HEK293 (cell line): Measurements from ENCODE around the gene MADCAM1.

ENCODE experiments used
- GFI1B ChIP-seq: fragments of 450-650 bp; formaldehyde crosslinking; IDR thresholded peaks from 2 replicates; pipeline ENCODE4 v1.5.1; 2016; ENCODE audit warnings: missing biosample characterization, missing genetic modification characterization
- GLI2 ChIP-seq: fragments of 450-650 bp; formaldehyde crosslinking; IDR thresholded peaks from 2 replicates; pipeline ENCODE4; 2017; ENCODE audit warnings: missing biosample characterization, missing genetic modification characterization, low read depth, borderline replicate concordance
- GLI4 ChIP-seq: fragments of 450-650 bp; formaldehyde crosslinking; IDR thresholded peaks from 2 replicates; pipeline ENCODE4 v1.5.1; 2016; ENCODE audit warnings: missing biosample characterization, missing genetic modification characterization
- IKZF3 ChIP-seq: fragments of 450-650 bp; IDR thresholded peaks from 2 replicates; pipeline ENCODE4 v1.5.0; 2018; ENCODE audit warnings: missing biosample characterization, mild to moderate bottlenecking, missing genetic modification characterization, moderate library complexity
- INSM2 ChIP-seq: fragments of 450-650 bp; formaldehyde crosslinking; IDR thresholded peaks from 2 replicates; pipeline ENCODE4 v1.5.1; 2016; ENCODE audit warnings: missing biosample characterization, missing genetic modification characterization
- KLF1 ChIP-seq: fragments of 450-650 bp; formaldehyde crosslinking; IDR thresholded peaks from 2 replicates; pipeline ENCODE4 v1.5.1; 2016; ENCODE audit warnings: missing biosample characterization, missing genetic modification characterization
- KLF10 ChIP-seq: fragments of 450-650 bp; IDR thresholded peaks from 2 replicates; pipeline ENCODE4 v1.5.1; 2018; ENCODE audit warnings: missing biosample characterization, mild to moderate bottlenecking, missing genetic modification characterization
- KLF8 ChIP-seq: fragments of 450-650 bp; formaldehyde crosslinking; IDR thresholded peaks from 2 replicates; pipeline ENCODE4 v1.5.1; 2016; ENCODE audit warnings: missing biosample characterization, missing genetic modification characterization
- MYNN ChIP-seq: fragments of 450-650 bp; formaldehyde crosslinking; IDR thresholded peaks from 2 replicates; pipeline ENCODE4 v1.5.1; 2016; ENCODE audit warnings: missing biosample characterization, missing genetic modification characterization, borderline replicate concordance
- REPIN1 ChIP-seq: fragments of 450-650 bp; formaldehyde crosslinking; IDR thresholded peaks from 2 replicates; pipeline ENCODE4 v1.5.1; 2017; ENCODE audit warnings: missing biosample characterization, missing genetic modification characterization, low read depth
- ZBTB11 ChIP-seq: fragments of 450-650 bp; formaldehyde crosslinking; conservative IDR thresholded peaks from 2 replicates; pipeline ENCODE4 v1.5.1; 2016; ENCODE audit warnings: low read depth, missing biosample characterization, missing genetic modification characterization
- ZFHX2 ChIP-seq: fragments of 450-650 bp; formaldehyde crosslinking; conservative IDR thresholded peaks from 2 replicates; pipeline ENCODE4 v1.5.1; 2016; ENCODE audit warnings: missing biosample characterization, missing genetic modification characterization
- ZIC2 ChIP-seq: fragments of 450-650 bp; formaldehyde crosslinking; IDR thresholded peaks from 2 replicates; pipeline ENCODE4 v1.5.1; 2016; ENCODE audit warnings: missing biosample characterization, missing genetic modification characterization
- ZNF132 ChIP-seq: fragments of 450-650 bp; formaldehyde crosslinking; IDR thresholded peaks from 2 replicates; pipeline ENCODE4 v1.5.1; 2017; ENCODE audit warnings: missing biosample characterization, missing genetic modification characterization, borderline replicate concordance
- ZNF169 ChIP-seq: fragments of 450-650 bp; formaldehyde crosslinking; IDR thresholded peaks from 2 replicates; pipeline ENCODE4 v1.5.1; 2016; ENCODE audit warnings: missing biosample characterization, missing genetic modification characterization
- ZNF184 ChIP-seq: fragments of 450-650 bp; IDR thresholded peaks from 2 replicates; pipeline ENCODE4 v1.5.1; 2018; ENCODE audit warnings: missing biosample characterization, mild to moderate bottlenecking, missing genetic modification characterization
- ZNF19 ChIP-seq: fragments of 450-650 bp; formaldehyde crosslinking; IDR thresholded peaks from 2 replicates; pipeline ENCODE4; 2016; ENCODE audit warnings: missing biosample characterization, missing genetic modification characterization, low read depth
- ZNF23 ChIP-seq: fragments of 450-650 bp; formaldehyde crosslinking; IDR thresholded peaks from 2 replicates; pipeline ENCODE4 v1.5.1; 2016; ENCODE audit warnings: missing biosample characterization, missing genetic modification characterization, borderline replicate concordance
- ZNF354C ChIP-seq: fragments of 450-650 bp; formaldehyde crosslinking; IDR thresholded peaks from 2 replicates; pipeline ENCODE4 v1.5.1; 2016; ENCODE audit warnings: missing biosample characterization, missing genetic modification characterization, low read depth, borderline replicate concordance
- ZNF391 ChIP-seq: fragments of 450-650 bp; formaldehyde crosslinking; IDR thresholded peaks from 2 replicates; pipeline ENCODE4 v1.5.1; 2016; ENCODE audit warnings: low read depth, missing biosample characterization, missing genetic modification characterization, borderline replicate concordance
- ZNF521 ChIP-seq: fragments of 450-650 bp; formaldehyde crosslinking; IDR thresholded peaks from 2 replicates; pipeline ENCODE4 v1.5.1; 2017; ENCODE audit warnings: missing biosample characterization, mild to moderate bottlenecking, missing genetic modification characterization
- ZNF555 ChIP-seq: fragments of 450-650 bp; formaldehyde crosslinking; conservative IDR thresholded peaks from 2 replicates; pipeline ENCODE4 v1.5.1; 2017; ENCODE audit warnings: missing biosample characterization, mild to moderate bottlenecking, missing genetic modification characterization, inconsistent platforms
- ZNF560 ChIP-seq: fragments of 450-650 bp; formaldehyde crosslinking; IDR thresholded peaks from 2 replicates; pipeline ENCODE4 v1.5.1; 2017; ENCODE audit warnings: missing biosample characterization, missing genetic modification characterization, borderline replicate concordance
- ZNF600 ChIP-seq: fragments of 450-650 bp; formaldehyde crosslinking; IDR thresholded peaks from 2 replicates; pipeline ENCODE4 v1.5.1; 2016; ENCODE audit warnings: missing biosample characterization, missing genetic modification characterization
- ZNF623 ChIP-seq: fragments of 450-650 bp; formaldehyde crosslinking; IDR thresholded peaks from 2 replicates; pipeline ENCODE4 v1.5.1; 2016; ENCODE audit warnings: missing biosample characterization, missing genetic modification characterization
- ZNF639 ChIP-seq: fragments of 450-650 bp; formaldehyde crosslinking; IDR thresholded peaks from 2 replicates; pipeline ENCODE4 v1.5.1; 2016; ENCODE audit warnings: missing biosample characterization, missing genetic modification characterization
- ZNF658 ChIP-seq: fragments of 450-650 bp; formaldehyde crosslinking; IDR thresholded peaks from 2 replicates; pipeline ENCODE4; 2016; ENCODE audit warnings: missing biosample characterization, missing genetic modification characterization
- ZNF677 ChIP-seq: fragments of 450-650 bp; IDR thresholded peaks from 2 replicates; pipeline ENCODE4 v1.5.0; 2018; ENCODE audit warnings: missing biosample characterization, mild to moderate bottlenecking, missing genetic modification characterization, moderate library complexity
- ZNF704 ChIP-seq: fragments of 450-650 bp; formaldehyde crosslinking; IDR thresholded peaks from 2 replicates; pipeline ENCODE4 v1.5.1; 2016; ENCODE audit warnings: missing biosample characterization, missing genetic modification characterization
- ZNF747 ChIP-seq: fragments of 450-650 bp; formaldehyde crosslinking; IDR thresholded peaks from 2 replicates; pipeline ENCODE4 v1.5.1; 2016; ENCODE audit warnings: missing biosample characterization, missing genetic modification characterization
- ZNF830 ChIP-seq: fragments of 450-650 bp; IDR thresholded peaks from 2 replicates; pipeline ENCODE4 v1.5.0; 2018; ENCODE audit warnings: missing biosample characterization, missing genetic modification characterization, low read depth, mild to moderate bottlenecking, moderate library complexity
- TF ChIP-seq, protein P1 (sequence below): fragments of 450-650 bp; formaldehyde crosslinking; IDR thresholded peaks from 2 replicates; pipeline ENCODE4 v1.5.1; 2017; ENCODE audit warnings: missing biosample characterization, missing genetic modification characterization

Gene MADCAM1

DNA sequence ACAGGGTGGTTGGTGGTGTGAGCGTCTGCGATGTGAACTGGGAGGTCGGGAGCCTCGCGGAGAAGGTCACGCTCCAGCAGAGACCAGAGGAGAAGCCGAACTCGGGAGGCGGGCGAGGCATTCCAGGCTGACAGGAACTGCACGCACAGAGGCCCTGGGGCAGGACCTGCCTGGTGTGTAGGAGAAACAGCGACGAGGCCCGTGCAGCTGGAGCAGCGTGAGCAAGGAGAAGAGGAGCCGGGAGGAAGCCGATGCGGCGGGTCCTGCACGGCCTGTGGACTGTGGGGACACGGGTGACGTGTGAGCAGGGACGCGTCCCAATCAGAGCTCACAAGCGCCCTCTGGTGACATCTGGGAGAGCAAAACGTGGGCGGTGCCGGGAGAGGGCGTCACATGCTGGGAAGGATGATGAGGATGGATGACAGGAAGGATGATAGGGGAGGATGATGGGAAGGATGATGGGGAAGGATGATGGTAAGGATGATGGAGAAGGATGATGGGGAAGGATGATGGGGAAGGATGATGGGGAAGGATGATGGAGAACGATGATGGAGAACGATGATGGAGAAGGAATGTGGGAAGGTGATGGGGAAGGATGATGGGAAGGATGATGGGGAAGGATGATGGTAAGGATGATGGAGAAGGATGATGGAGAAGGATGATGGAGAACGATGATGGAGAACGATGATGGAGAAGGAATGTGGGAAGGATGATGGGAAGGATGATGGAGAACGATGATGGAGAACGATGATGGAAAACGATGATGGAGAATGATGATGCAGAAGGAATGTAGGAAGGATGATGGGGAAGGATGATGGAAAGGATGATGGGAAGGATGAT lies 16.1 kb upstream of the MADCAM1 start (continued):
- TF ChIP-seq ZBTB11 = no peak
- peak; percentile 53; the same call in 1 of the 2 replicates for TF ChIP-seq ZNF391 (tag by site-specific recombination)
- TF ChIP-seq ZNF169 = no peak
- TF ChIP-seq GLI4 = no peak
- TF ChIP-seq GLI2 (tag by site-specific recombination) = no peak
- no peak for TF ChIP-seq ZNF677 (tag by site-specific recombination)
- TF ChIP-seq IKZF3 = no peak
- no peak for TF ChIP-seq ZNF560 (tag by site-specific recombination)
- TF ChIP-seq ZNF555 (tag by site-specific recombination) = no peak
- TF ChIP-seq ZNF19 = no peak
- TF ChIP-seq KLF1 (tag by site-specific recombination) = peak; percentile 74
- no peak for TF ChIP-seq MYNN
- TF ChIP-seq ZNF521 (tag by site-specific recombination) = no peak
- no peak for TF ChIP-seq ZNF704
- TF ChIP-seq, protein P1, sequence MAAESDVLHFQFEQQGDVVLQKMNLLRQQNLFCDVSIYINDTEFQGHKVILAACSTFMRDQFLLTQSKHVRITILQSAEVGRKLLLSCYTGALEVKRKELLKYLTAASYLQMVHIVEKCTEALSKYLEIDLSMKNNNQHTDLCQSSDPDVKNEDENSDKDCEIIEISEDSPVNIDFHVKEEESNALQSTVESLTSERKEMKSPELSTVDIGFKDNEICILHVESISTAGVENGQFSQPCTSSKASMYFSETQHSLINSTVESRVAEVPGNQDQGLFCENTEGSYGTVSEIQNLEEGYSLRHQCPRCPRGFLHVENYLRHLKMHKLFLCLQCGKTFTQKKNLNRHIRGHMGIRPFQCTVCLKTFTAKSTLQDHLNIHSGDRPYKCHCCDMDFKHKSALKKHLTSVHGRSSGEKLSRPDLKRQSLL = peak; percentile 100
- TF ChIP-seq ZNF23 (tag by site-specific recombination) = no peak
- no peak for TF ChIP-seq ZNF830 (tag by site-specific recombination)
- TF ChIP-seq KLF10 = no peak
- TF ChIP-seq ZNF600 (tag by site-specific recombination) = 0 out of 2 replicates have a peak, but pooled peaks have one; percentile 22
- peak; percentile 92 for TF ChIP-seq ZFHX2 (tag by site-specific recombination)
- TF ChIP-seq ZNF639 (tag by site-specific recombination) = 0 out of 2 replicates have a peak, but pooled peaks have one; percentile 28
- TF ChIP-seq GFI1B (tag by site-specific recombination) = no peak
- no peak for TF ChIP-seq ZNF658 (tag by site-specific recombination)
- peak; percentile 61 for TF ChIP-seq KLF8 (tag by site-specific recombination)
- TF ChIP-seq REPIN1 (tag by site-specific recombination) = no peak
- peak; percentile 17; the same call in 1 of the 2 replicates for TF ChIP-seq ZIC2 (tag by site-specific recombination)
- no peak for TF ChIP-seq ZNF747
- TF ChIP-seq ZNF354C (tag by site-specific recombination) = no peak
- no peak for TF ChIP-seq INSM2 (tag by site-specific recombination)
- 0 out of 2 replicates have a peak, but pooled peaks have one; percentile 21 for TF ChIP-seq ZNF623 (tag by site-specific recombination)
- TF ChIP-seq ZNF184 (tag by site-specific recombination) = no peak
- TF ChIP-seq ZNF132 (tag by site-specific recombination) = no peak
